ENCODE results near the gene IFITM1.

GRCh38 chr11:331358-332060 is 17.7 kb downstream of the IFITM1 start:
- TF ChIP-seq POLR2AphosphoS5 (IDR thresholded peaks at IDR 0.05) (no peak), CTCF (IDR thresholded peaks at IDR 0.05) (no peak), EP300 (IDR thresholded peaks at IDR 0.05) (no peak), POLR2A (IDR thresholded peaks at IDR 0.05) (no peak)
